Adipose tissue (tissue), 3 donors: ENCODE measurements around the gene ORC4. TPM values are rescaled to one million over a fixed set of nuclear protein-coding genes. Genes with fewer than 3 reads are reported as not detected.

Experiments
- H3K27ac ChIP-seq: one replicate; pipeline ENCODE4 v1.5.1; 2013; ENCODE audit warnings: low read depth, low read length
- WGBS, 3 donors: extraction: QIAGEN DNeasy Blood & Tissue Kit; methylation state at CpG; one replicate each; pipeline ENCODE4 v1.1.7; 2013; 5-methylcytosine and 5-hydroxymethylcytosine counted together
- polyA plus RNA-seq, 3 donors: library from polyadenylated mRNA; stranded (reverse); fragments of 200-250 nt; gene quantifications; one replicate each; pipeline ENCODE4 v1.2.3, GENCODE V29; 2013
- donor health status: healthy with polysubstance abuse.
- donor health status: Bipolar disorder and iron deficiency.
- donor health status: healthy.

The ORC4 gene
- polyA plus RNA-seq, 3 donors, result 8.3 to 14.4 (median 8.9) TPM

DNA sequence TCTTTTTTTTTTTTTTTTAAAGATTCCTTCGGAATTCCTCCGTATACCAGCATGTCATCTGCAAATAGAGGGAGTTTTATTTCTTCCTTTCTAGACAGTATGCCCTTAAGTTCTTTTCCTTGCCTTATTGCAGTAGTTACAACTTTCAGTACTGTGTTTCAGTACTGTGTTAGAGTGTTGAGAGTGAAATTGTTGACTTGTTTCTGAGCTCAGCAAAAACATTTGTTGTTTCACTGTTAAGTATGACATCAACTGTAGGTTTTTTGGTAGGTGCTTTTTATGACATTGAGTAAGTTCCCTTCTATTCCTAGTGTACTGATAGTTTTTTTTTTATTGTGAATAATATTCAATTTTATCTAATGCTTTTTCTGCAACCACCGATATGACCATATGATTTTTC is 131.9 kb downstream of the ORC4 start:
- no peak overlapping the region for H3K27ac ChIP-seq
- WGBS, 3 donors, result 46 to 72% (median 61%) methylated on average over 3 of the region's 3 CpGs

DNA sequence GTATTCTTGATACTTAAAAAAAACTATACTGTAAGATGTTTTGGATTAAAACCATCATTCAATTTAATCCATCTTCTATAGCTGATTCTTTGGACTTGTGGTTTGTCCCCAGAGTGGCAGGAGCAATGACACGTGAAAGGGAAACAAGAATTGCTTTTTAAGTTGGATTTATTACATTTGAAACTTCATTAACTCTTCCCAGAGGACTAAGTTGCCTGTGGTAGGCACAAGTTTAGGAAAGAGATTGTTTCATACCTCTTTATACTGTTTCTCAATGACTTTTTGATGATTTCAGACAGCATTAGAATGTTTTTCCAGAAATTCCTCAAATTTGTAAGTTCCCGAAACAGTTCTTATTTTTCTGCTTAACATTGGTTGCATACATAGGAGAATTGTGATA is 134.4 kb downstream of the ORC4 start:
- no peak overlapping the region for H3K27ac ChIP-seq
- WGBS, 3 donors, result 75 to 91% (median 82%) methylated on average over 2 of the region's 2 CpGs

DNA sequence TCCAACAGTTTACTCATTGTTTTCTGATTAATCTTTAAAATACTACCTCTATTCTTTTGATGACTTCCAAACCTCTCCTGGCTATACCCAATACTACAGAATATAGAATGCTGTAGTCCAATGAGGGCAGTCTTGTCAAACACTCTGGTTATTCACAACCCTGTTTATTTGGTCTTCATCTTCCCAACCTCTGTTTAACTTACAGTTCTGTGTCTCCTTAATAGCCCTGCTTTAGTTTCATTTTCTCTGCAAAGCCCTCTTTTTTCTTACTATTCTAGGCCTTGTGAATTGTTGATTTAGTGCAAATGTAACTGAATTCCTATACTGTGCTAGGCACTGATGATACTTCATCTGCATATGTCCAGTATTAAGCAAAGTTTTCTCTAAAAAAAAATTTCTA is 135.7 kb downstream of the ORC4 start:
- no peak overlapping the region for H3K27ac ChIP-seq

DNA sequence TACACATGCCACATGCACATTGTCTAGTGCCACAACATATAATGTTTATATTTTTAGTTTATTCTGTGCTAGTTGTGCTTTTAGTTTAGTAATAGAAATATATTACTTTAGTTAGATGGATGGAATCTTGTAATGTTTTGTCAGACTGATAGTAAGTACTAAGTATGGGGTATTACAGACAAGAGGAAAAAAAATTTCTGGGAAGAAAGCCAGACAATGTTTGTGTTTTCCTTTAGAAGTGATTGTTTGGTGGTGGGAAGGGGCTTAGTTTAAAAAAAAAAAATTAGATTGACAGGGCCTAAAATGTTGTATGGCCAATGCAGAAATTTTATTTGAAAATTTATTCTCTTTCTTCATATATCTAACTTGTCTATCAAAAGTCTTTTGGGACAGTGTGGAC is 137.9 kb downstream of the ORC4 start:
- H3K27ac ChIP-seq, result no peak overlapping the region

Other genes starting within 250 kb of the ORC4 start
- 1 to 10 TPM; 2.3 to 5.2 (median 3.7) TPM for gene ACVR2A, start 175.7 kb downstream of the ORC4 start, polyA plus RNA-seq
- 1 to 10 TPM; 2.9 to 8.1 (median 4.5) TPM for gene MBD5, start 354 bp upstream of the ORC4 start, polyA plus RNA-seq